ENCODE data around the gene PPM1A.

- TF ChIP-seq CTCF (IDR thresholded peaks at IDR 0.05) (no peak), EZH2 (IDR thresholded peaks at IDR 0.05; ENCODE audit: borderline replicate concordance, insufficient read depth, low read depth, low read length, poor library complexity, severe bottlenecking) (no peak)
These were observed 23.2 kb downstream of the PPM1A start for GRCh38 chr14:60272177-60272576.

Measured in B cell (primary cell).